ENCODE measurements around the gene FAM168A. TPM values are rescaled to one million over a fixed set of nuclear protein-coding genes. Genes with fewer than 3 reads are reported as not detected.

FAM168A gene
- polyA plus RNA-seq, 1 donor (not counting 4 experiments of a cell fraction or from before 2014, with no cell fraction given), result 11.8 TPM

DNA sequence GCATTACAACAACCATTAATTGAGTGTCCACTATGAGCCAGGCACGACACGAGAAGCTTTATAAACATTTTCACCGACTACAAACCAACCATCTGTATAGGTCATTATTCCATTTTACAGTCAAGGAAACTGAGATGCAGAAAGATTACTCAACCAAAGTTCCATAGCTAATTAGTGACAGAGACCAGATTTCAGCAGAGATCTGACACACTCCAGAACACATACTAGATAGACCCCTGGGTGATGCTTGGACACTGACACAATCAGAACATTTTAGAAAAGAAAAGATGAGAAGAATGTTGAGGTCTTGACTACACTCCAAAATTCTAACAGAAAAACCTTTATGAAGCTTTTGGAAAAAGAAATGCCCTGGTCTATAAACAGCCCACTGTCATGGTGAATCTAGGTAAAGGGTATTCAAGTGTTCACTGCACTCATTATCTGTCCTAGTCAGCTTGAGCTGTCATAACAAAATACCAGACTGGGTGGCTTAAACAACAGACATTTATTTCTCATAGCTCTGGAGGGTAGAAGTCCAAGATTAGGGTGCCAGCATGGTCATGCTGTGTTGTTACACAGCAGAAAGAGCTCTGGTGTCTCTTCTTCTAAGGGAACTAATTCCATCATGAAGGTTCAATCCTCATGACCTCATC is 132.8 kb downstream of the FAM168A start:
- H3K4me2 ChIP-seq (ENCODE audit: control insufficient read depth, extremely low read depth, insufficient read depth, low read depth, low read length), result no peak overlapping the region
- no peak for DNase-seq (ENCODE audit: low read depth, low spot score)
- no peak for FAIRE-seq
- peaks cover 0 to 2% of the 10 kb centered on the region in 2 experiments for H3K36me3 ChIP-seq (ENCODE audit: control insufficient read depth in 2 of 2, extremely low read depth in 1 of 2, insufficient read depth in 2 of 2, low read length in 2 of 2)
- no peak overlapping the region for H3K9ac ChIP-seq (ENCODE audit: control insufficient read depth, extremely low read depth, insufficient read depth, low read length)
- H4K20me1 ChIP-seq (ENCODE audit: control insufficient read depth, extremely low read depth, insufficient read depth, low read length), result no peaks in the 10 kb centered on the region
- H3K9me3 ChIP-seq (ENCODE audit: control insufficient read depth, low read depth, low read length), result no peaks in the 10 kb centered on the region
- H3K27ac ChIP-seq (ENCODE audit: control insufficient read depth, insufficient read depth, low read length), result no peak overlapping the region
- TF ChIP-seq, protein P1, sequence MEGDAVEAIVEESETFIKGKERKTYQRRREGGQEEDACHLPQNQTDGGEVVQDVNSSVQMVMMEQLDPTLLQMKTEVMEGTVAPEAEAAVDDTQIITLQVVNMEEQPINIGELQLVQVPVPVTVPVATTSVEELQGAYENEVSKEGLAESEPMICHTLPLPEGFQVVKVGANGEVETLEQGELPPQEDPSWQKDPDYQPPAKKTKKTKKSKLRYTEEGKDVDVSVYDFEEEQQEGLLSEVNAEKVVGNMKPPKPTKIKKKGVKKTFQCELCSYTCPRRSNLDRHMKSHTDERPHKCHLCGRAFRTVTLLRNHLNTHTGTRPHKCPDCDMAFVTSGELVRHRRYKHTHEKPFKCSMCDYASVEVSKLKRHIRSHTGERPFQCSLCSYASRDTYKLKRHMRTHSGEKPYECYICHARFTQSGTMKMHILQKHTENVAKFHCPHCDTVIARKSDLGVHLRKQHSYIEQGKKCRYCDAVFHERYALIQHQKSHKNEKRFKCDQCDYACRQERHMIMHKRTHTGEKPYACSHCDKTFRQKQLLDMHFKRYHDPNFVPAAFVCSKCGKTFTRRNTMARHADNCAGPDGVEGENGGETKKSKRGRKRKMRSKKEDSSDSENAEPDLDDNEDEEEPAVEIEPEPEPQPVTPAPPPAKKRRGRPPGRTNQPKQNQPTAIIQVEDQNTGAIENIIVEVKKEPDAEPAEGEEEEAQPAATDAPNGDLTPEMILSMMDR (optimal IDR thresholded peaks at IDR 0.05 in 1 of 3, IDR thresholded peaks at IDR 0.05 in 1 of 3, conservative IDR thresholded peaks at IDR 0.05 in 1 of 3; ENCODE audit: extremely low read depth in 1 of 3, insufficient read depth in 2 of 3, low read length in 3 of 3), result no peak
- TF ChIP-seq EZH2 (IDR thresholded peaks at IDR 0.05; ENCODE audit: low read length), result no peak
- no peaks in the 10 kb centered on the region for H3K27me3 ChIP-seq (ENCODE audit: control insufficient read depth, extremely low read depth, insufficient read depth, low read length)
- dilution Hi-C loops (cut with MboI; ENCODE audit: extremely low pct_ligation_motif_present, low sequenced_read_pairs), result no loop called here
- no peak overlapping the region for H2AFZ ChIP-seq (ENCODE audit: control insufficient read depth, low read length)
- H3K4me1 ChIP-seq (ENCODE audit: control insufficient read depth, extremely low read depth, insufficient read depth, low read length), result no peaks in the 10 kb centered on the region
- no peaks in the 10 kb centered on the region for H3K9me1 ChIP-seq (ENCODE audit: control insufficient read depth, extremely low read depth, insufficient read depth, low read length)
- no peak overlapping the region for H3K4me3 ChIP-seq (ENCODE audit: control insufficient read depth in 2 of 3, extremely low read depth in 1 of 3, insufficient read depth in 2 of 3, low read depth in 1 of 3, low read length in 3 of 3)
- no peaks in the 10 kb centered on the region for H3K79me2 ChIP-seq (ENCODE audit: control insufficient read depth, insufficient read depth, low read length)

DNA sequence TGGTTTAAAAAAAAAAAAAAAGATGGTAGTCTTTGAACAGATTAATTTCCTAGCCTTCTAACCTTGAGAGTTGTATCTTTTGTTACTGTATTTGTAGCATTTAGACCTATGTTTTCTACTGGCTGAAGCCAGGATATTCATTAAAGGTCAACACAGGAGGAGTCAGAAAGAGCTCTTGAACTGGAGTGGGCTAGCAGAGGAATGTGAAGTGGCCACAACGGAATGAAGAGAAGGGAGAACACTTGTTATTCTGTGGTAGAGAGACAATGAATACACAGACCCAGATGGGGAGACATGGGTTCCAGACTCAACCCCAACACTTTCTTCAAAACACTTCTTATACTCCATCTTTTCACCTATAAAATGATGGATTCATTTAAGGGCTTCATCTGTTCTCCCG is 133.6 kb downstream of the FAM168A start:
- H3K36me3 ChIP-seq (ENCODE audit: control insufficient read depth in 2 of 2, extremely low read depth in 1 of 2, insufficient read depth in 2 of 2, low read length in 2 of 2), result peaks cover 0 to 2% of the 10 kb centered on the region in 2 experiments
- H3K4me3 ChIP-seq (ENCODE audit: control insufficient read depth in 2 of 3, extremely low read depth in 1 of 3, insufficient read depth in 2 of 3, low read depth in 1 of 3, low read length in 3 of 3), result no peak overlapping the region
- TF ChIP-seq, protein P1 (optimal IDR thresholded peaks at IDR 0.05 in 1 of 3, IDR thresholded peaks at IDR 0.05 in 1 of 3, conservative IDR thresholded peaks at IDR 0.05 in 1 of 3; ENCODE audit: extremely low read depth in 1 of 3, insufficient read depth in 2 of 3, low read length in 3 of 3), result no peak
- no peak for TF ChIP-seq EZH2 (IDR thresholded peaks at IDR 0.05; ENCODE audit: low read length)
- H3K9ac ChIP-seq (ENCODE audit: control insufficient read depth, extremely low read depth, insufficient read depth, low read length), result no peak overlapping the region
- no peak for DNase-seq (ENCODE audit: low read depth, low spot score)
- no peaks in the 10 kb centered on the region for H3K4me1 ChIP-seq (ENCODE audit: control insufficient read depth, extremely low read depth, insufficient read depth, low read length)
- dilution Hi-C loops (cut with MboI; ENCODE audit: extremely low pct_ligation_motif_present, low sequenced_read_pairs), result no loop called here
- no peaks in the 10 kb centered on the region for H4K20me1 ChIP-seq (ENCODE audit: control insufficient read depth, extremely low read depth, insufficient read depth, low read length)
- no peaks in the 10 kb centered on the region for H3K9me1 ChIP-seq (ENCODE audit: control insufficient read depth, extremely low read depth, insufficient read depth, low read length)
- FAIRE-seq, result no peak
- no peak overlapping the region for H3K4me2 ChIP-seq (ENCODE audit: control insufficient read depth, extremely low read depth, insufficient read depth, low read depth, low read length)
- no peaks in the 10 kb centered on the region for H3K9me3 ChIP-seq (ENCODE audit: control insufficient read depth, low read depth, low read length)
- no peak overlapping the region for H2AFZ ChIP-seq (ENCODE audit: control insufficient read depth, low read length)
- H3K27me3 ChIP-seq (ENCODE audit: control insufficient read depth, extremely low read depth, insufficient read depth, low read length), result no peaks in the 10 kb centered on the region
- no peaks in the 10 kb centered on the region for H3K79me2 ChIP-seq (ENCODE audit: control insufficient read depth, insufficient read depth, low read length)
- H3K27ac ChIP-seq (ENCODE audit: control insufficient read depth, insufficient read depth, low read length), result no peak overlapping the region

Measured in keratinocyte (primary cell).